Body of pancreas (tissue), 4 donors: ENCODE measurements around the gene PALLD. TPM values are rescaled to one million over a fixed set of nuclear protein-coding genes. Genes with fewer than 3 reads are reported as not detected.

Experiments used
- ATAC-seq: fragments of 150-250 bp; one replicate; pipeline ENCODE4 v1.9.1; 2016
- DNase-seq, 4 donors: peaks; one replicate each; pipeline ENCODE4 v3.0.0-alpha.2; 2019
- H3K27ac ChIP-seq, 4 donors: fragments of 200-600 bp; sonication (generic); 1 replicate in 3 of 4; 2 replicates in 1 of 4; pipeline versions ENCODE4 v1.5.1 to v1.6.1; 2016 to 2019; ENCODE audit warnings: mild to moderate bottlenecking in 1 of 4, mixed read lengths in 1 of 4, moderate library complexity in 1 of 4
- H3K27me3 ChIP-seq, 2 donors: fragments of 200-600 bp; sonication (generic); one replicate each; pipeline ENCODE4 v1.6.0; 2016; ENCODE audit warnings: mild to moderate bottlenecking in 1 of 2
- H3K36me3 ChIP-seq, 2 donors: fragments of 200-600 bp; sonication (generic); replicated peaks in 1 of 2; 2 replicates each; pipeline ENCODE4 v1.5.1; 2016; ENCODE audit warnings: low read depth in 2 of 2; ENCODE audit not compliant: insufficient read depth in 1 of 2
- H3K4me1 ChIP-seq: fragments of 200-600 bp; sonication (generic); one replicate; pipeline ENCODE4 v1.6.0; 2016
- H3K4me3 ChIP-seq, 2 donors: fragments of 200-600 bp; sonication (generic); 1 replicate in 1 of 2; 2 replicates in 1 of 2; pipeline ENCODE4 v1.5.1; 2016 to 2019
- H3K9me3 ChIP-seq, 3 donors: fragments of 200-600 bp; sonication (generic); 1 replicate in 2 of 3; 2 replicates in 1 of 3; pipeline ENCODE4 v1.5.1; 2016
- POLR2A ChIP-seq, 3 donors: fragments of 450-650 bp; IDR thresholded peaks; one replicate each; pipeline ENCODE4 v1.6.1; 2016; ENCODE audit warnings: antibody characterized with exemption in 3 of 3, mild to moderate bottlenecking in 2 of 3
- WGBS, 2 donors: methylation state at CpG; one replicate each; pipeline ENCODE4 v1.1.5; 2017; 5-methylcytosine and 5-hydroxymethylcytosine counted together
- intact Hi-C: fragments of 100-400 bp; cut with DNase I; formaldehyde crosslinking; loops from one replicate; pipeline ENCODE4 v1.15.1; 2023
- total RNA-seq, 2 donors: library from RNA; depleted of rRNA; stranded (reverse); fragments of >200 nt; gene quantifications; one replicate each; pipeline ENCODE4 v1.1.0, GENCODE V29; 2016
- TF ChIP-seq, protein P1 (sequence below), 7 experiments: fragments of 450-650 bp in 4 of 7; fragments of 200-600 bp in 3 of 7; sonication (generic) in 3 of 7; IDR thresholded peaks; one replicate each; pipeline ENCODE4 v1.5.1; 2016 to 2019; ENCODE audit warnings: antibody characterized with exemption in 7 of 7

The PALLD gene
- total RNA-seq, 2 donors from 2014 or later = 46.8 to 52.4 TPM

GRCh38 chr4:168514249-168514852, 17.5 kb downstream of the PALLD start:
- TF ChIP-seq POLR2A (IDR thresholded peaks at IDR 0.05) = no peak
- TF ChIP-seq, protein P1, sequence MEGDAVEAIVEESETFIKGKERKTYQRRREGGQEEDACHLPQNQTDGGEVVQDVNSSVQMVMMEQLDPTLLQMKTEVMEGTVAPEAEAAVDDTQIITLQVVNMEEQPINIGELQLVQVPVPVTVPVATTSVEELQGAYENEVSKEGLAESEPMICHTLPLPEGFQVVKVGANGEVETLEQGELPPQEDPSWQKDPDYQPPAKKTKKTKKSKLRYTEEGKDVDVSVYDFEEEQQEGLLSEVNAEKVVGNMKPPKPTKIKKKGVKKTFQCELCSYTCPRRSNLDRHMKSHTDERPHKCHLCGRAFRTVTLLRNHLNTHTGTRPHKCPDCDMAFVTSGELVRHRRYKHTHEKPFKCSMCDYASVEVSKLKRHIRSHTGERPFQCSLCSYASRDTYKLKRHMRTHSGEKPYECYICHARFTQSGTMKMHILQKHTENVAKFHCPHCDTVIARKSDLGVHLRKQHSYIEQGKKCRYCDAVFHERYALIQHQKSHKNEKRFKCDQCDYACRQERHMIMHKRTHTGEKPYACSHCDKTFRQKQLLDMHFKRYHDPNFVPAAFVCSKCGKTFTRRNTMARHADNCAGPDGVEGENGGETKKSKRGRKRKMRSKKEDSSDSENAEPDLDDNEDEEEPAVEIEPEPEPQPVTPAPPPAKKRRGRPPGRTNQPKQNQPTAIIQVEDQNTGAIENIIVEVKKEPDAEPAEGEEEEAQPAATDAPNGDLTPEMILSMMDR (IDR thresholded peaks at IDR 0.05) = peak in 6 of 7 experiments; percentile 17 to 41 (median 31)
- Histone ChIP-seq H3K27me3 (no peaks in the 10 kb centered on the region), H3K4me1 (peaks cover 11% of the 10 kb centered on the region), H3K27ac (no peak overlapping the region), H3K9me3 (no peaks in the 10 kb centered on the region), H3K4me3 (no peak overlapping the region), H3K36me3 (no peaks in the 10 kb centered on the region)
- intact Hi-C loops = no loop called here
- no peak for ATAC-seq
- WGBS, 2 donors = 9 to 13% methylated on average over 3 of the region's 3 CpGs
- no peak for DNase-seq

GRCh38 chr4:168515222-168516011, 18.6 kb downstream of the PALLD start:
- TF ChIP-seq, protein P1 (IDR thresholded peaks at IDR 0.05) = no peak
- no peak for TF ChIP-seq POLR2A (IDR thresholded peaks at IDR 0.05)
- H3K27ac ChIP-seq = no peak overlapping the region
- H3K4me3 ChIP-seq = no peak overlapping the region
- intact Hi-C loops = no loop called here
- no peaks in the 10 kb centered on the region for H3K9me3 ChIP-seq
- H3K4me1 ChIP-seq = peaks cover 11% of the 10 kb centered on the region
- peak; percentile 64 for ATAC-seq
- DNase-seq = peak; percentile 60 to 80 (median 70)
- no peaks in the 10 kb centered on the region for H3K27me3 ChIP-seq
- H3K36me3 ChIP-seq = no peaks in the 10 kb centered on the region
- WGBS, 2 donors = 29 to 43% methylated on average over 5 of the region's 5 CpGs

GRCh38 chr4:168516841-168517240, 20.0 kb downstream of the PALLD start:
- TF ChIP-seq, protein P1 (IDR thresholded peaks at IDR 0.05) = no peak
- no peak for TF ChIP-seq POLR2A (IDR thresholded peaks at IDR 0.05)
- DNase-seq (peak; percentile 31 to 66 (median 50)), ATAC-seq (peak; percentile 52)
- Histone ChIP-seq H3K36me3 (no peaks in the 10 kb centered on the region), H3K9me3 (no peaks in the 10 kb centered on the region), H3K27me3 (no peaks in the 10 kb centered on the region), H3K4me3 (no peak overlapping the region), H3K4me1 (peaks cover 11% of the 10 kb centered on the region), H3K27ac (no peak overlapping the region)
- 39 to 44% methylated on average over 2 of the region's 2 CpGs for WGBS, 2 donors
- intact Hi-C loops = no loop called here

- 91 to 97% methylated on average over 1 of the region's 1 CpG for WGBS, 2 donors
- no peak for TF ChIP-seq POLR2A (IDR thresholded peaks at IDR 0.05)
- TF ChIP-seq, protein P1 (IDR thresholded peaks at IDR 0.05) = no peak
- ATAC-seq = no peak
- H3K36me3 ChIP-seq = no peaks in the 10 kb centered on the region
- H3K4me1 ChIP-seq = peaks cover 11% of the 10 kb centered on the region
- no peak overlapping the region for H3K27ac ChIP-seq
- intact Hi-C loops = no loop called here
- DNase-seq = no peak
- no peaks in the 10 kb centered on the region for H3K9me3 ChIP-seq
- H3K27me3 ChIP-seq = no peaks in the 10 kb centered on the region
- H3K4me3 ChIP-seq = no peak overlapping the region
These were observed 22.7 kb downstream of the PALLD start for GRCh38 chr4:168519576-168519975.
